Chondrocyte (in vitro differentiated cells): ENCODE data around the gene ARHGAP33. TPM values are rescaled to one million over a fixed set of nuclear protein-coding genes. Genes with fewer than 3 reads are reported as not detected.

Source experiments
- DNase-seq: peaks from one replicate; pipeline ENCODE4 v3.0.0; 2021; ENCODE audit warnings: mixed read lengths, low spot score
- H3K27ac Mint-ChIP-seq: one replicate; pipeline ENCODE4 v1.8.0; 2021; ENCODE audit warnings: mild to moderate bottlenecking, moderate library complexity, mixed read lengths; ENCODE audit not compliant: unreplicated experiment
- H3K27me3 Mint-ChIP-seq: 2 replicates; pipeline ENCODE4 v1.8.0; 2021; ENCODE audit warnings: low read depth, mixed read lengths
- H3K36me3 Mint-ChIP-seq: 2 replicates; pipeline ENCODE4 v1.8.0; 2021; ENCODE audit warnings: low read depth, mixed read lengths
- H3K4me1 Mint-ChIP-seq: 2 replicates; pipeline ENCODE4 v1.8.0; 2021; ENCODE audit warnings: low read depth, mild to moderate bottlenecking, mixed read lengths
- H3K4me3 Mint-ChIP-seq: one replicate; pipeline ENCODE4 v1.8.0; 2021; ENCODE audit warnings: mild to moderate bottlenecking, moderate library complexity, mixed read lengths; ENCODE audit not compliant: unreplicated experiment
- H3K9me3 Mint-ChIP-seq: 2 replicates; pipeline ENCODE4 v1.8.0; 2021; ENCODE audit warnings: low read depth, mixed read lengths
- CTCF ChIP-seq: fragments of 200-600 bp; sonication (generic); IDR thresholded peaks from 2 replicates; pipeline ENCODE4 v1.5.0; 2021; ENCODE audit warnings: antibody characterized with exemption, mild to moderate bottlenecking, moderate library complexity
- total RNA-seq: library from RNA; stranded (reverse); gene quantifications from 3 replicates; pipeline ENCODE4 v1.2.1, GENCODE V29; 2021

ARHGAP33 gene
- total RNA-seq, 1 donor from 2014 or later = 8.5 TPM

- Mint-ChIP-seq H3K4me1 (no peaks in the 10 kb centered on the region), H3K9me3 (peaks cover 4% of the 10 kb centered on the region), H3K27me3 (peaks cover 35% of the 10 kb centered on the region), H3K4me3 (no peak overlapping the region), H3K36me3 (no peaks in the 10 kb centered on the region), H3K27ac (no peak overlapping the region)
- no peak for TF ChIP-seq CTCF
- DNase-seq = no peak
These were observed 30.2 kb downstream of the ARHGAP33 start for GRCh38 chr19:35805526-35806102.

- Mint-ChIP-seq H3K36me3 (no peaks in the 10 kb centered on the region), H3K27me3 (peaks cover 40% of the 10 kb centered on the region), H3K9me3 (peaks cover 4% of the 10 kb centered on the region), H3K4me3 (no peak overlapping the region), H3K27ac (no peak overlapping the region), H3K4me1 (no peaks in the 10 kb centered on the region)
- TF ChIP-seq CTCF = no peak
- no peak for DNase-seq
These were observed 31.2 kb downstream of the ARHGAP33 start for GRCh38 chr19:35806597-35806996.

- H3K36me3 Mint-ChIP-seq = no peaks in the 10 kb centered on the region
- DNase-seq = no peak
These were observed 32.3 kb downstream of the ARHGAP33 start for GRCh38 chr19:35807633-35808032.

GRCh38 chr19:35811317-35812219 lies 36.2 kb downstream of the ARHGAP33 start:
- peaks cover 32% of the 10 kb centered on the region for H3K27me3 Mint-ChIP-seq
- DNase-seq = no peak
- H3K9me3 Mint-ChIP-seq = no peaks in the 10 kb centered on the region
- H3K4me1 Mint-ChIP-seq = no peaks in the 10 kb centered on the region
- H3K4me3 Mint-ChIP-seq = no peak overlapping the region
- no peak for TF ChIP-seq CTCF
- H3K27ac Mint-ChIP-seq = no peak overlapping the region
- no peaks in the 10 kb centered on the region for H3K36me3 Mint-ChIP-seq

More at GRCh38 chr19:35807633-35808032, 32.3 kb downstream of the ARHGAP33 start:
- TF ChIP-seq CTCF = no peak
- Mint-ChIP-seq H3K27me3 (peaks cover 37% of the 10 kb centered on the region), H3K4me3 (no peak overlapping the region), H3K9me3 (no peaks in the 10 kb centered on the region), H3K4me1 (no peaks in the 10 kb centered on the region), H3K27ac (no peak overlapping the region)

- Mint-ChIP-seq H3K36me3 (no peaks in the 10 kb centered on the region), H3K27ac (no peak within 1 kb of the TSS), H3K4me1 (no peaks in the 10 kb centered on the region), H3K9me3 (no peaks in the 10 kb centered on the region), H3K4me3 (no peak within 1 kb of the TSS), H3K27me3 (peaks cover 32% of the 10 kb centered on the region)
- no peak for TF ChIP-seq CTCF
- no peak for DNase-seq
These were observed 37.1 kb downstream of the ARHGAP33 start, which contains the start of gene PRODH2 for GRCh38 chr19:35812220-35813042. Gene PRODH2, minus strand, starts transcription at chr19:35812845. Its CDS starts 40 bp downstream, at chr19:35812805.
